Caco-2 (cell line): ENCODE measurements around the gene PSD4. TPM values are rescaled to one million over a fixed set of nuclear protein-coding genes. Genes with fewer than 3 reads are reported as not detected.
A peak's percentile ranks its signal among the peaks of the same experiment; 100 is the strongest.

Source experiments
- BruUV-seq: library from RNA; stranded (reverse); fragments of 400-500 nt; replicated peaks from 2 replicates; lab custom pipeline; 2021; lab: Mats Ljungman, UMichigan
- CTCF ChIA-PET: fragments of 300-600 bp; sonication (Branson Sonifier 250); formaldehyde crosslinking; loops from one replicate; lab custom pipeline; 2022; ENCODE audit warnings: antibody characterized with exemption; lab: Charles Lee
- POLR2A ChIA-PET: fragments of 300-600 bp; sonication (Branson Sonifier 250); formaldehyde crosslinking; loops from one replicate; lab custom pipeline; 2022; ENCODE audit warnings: antibody characterized with exemption; lab: Charles Lee
- DNase-seq, 2 experiments: peaks; one replicate each; pipeline versions ENCODE4 v3.0.0 to v3.0.0-alpha.2; 2020 to 2022
- H3K27me3 ChIP-seq: replicated peaks from 2 replicates; pipeline ENCODE4 v1.6.0; 2011; ENCODE audit warnings: low read length; ENCODE audit not compliant: control insufficient read depth, insufficient read depth
- H3K36me3 ChIP-seq: 2 replicates; pipeline ENCODE4 v1.5.1; 2011; ENCODE audit warnings: low read length; ENCODE audit not compliant: control insufficient read depth, insufficient read depth
- H3K4me1 ChIP-seq: fragments of 250-450 bp; sonication (Bioruptor Pico); 2 replicates; pipeline ENCODE4 v1.5.1; 2020; ENCODE audit warnings: mild to moderate bottlenecking
- H3K4me3 ChIP-seq: 2 replicates; pipeline ENCODE4 v1.5.1; 2011; ENCODE audit warnings: low read depth, mild to moderate bottlenecking, control low read depth, low read length
- H3K9me3 ChIP-seq: fragments of 250-450 bp; sonication (Bioruptor Pico); 2 replicates; pipeline ENCODE4 v1.5.1; 2020; ENCODE audit warnings: mild to moderate bottlenecking, moderate library complexity
- H3K27ac Mint-ChIP-seq: one replicate; pipeline ENCODE4 v1.8.0; 2022; ENCODE audit warnings: mixed read lengths; ENCODE audit not compliant: unreplicated experiment
- H3K27me3 Mint-ChIP-seq: one replicate; pipeline ENCODE4 v1.8.0; 2022; ENCODE audit warnings: mixed read lengths; ENCODE audit not compliant: insufficient read depth, unreplicated experiment
- H3K36me3 Mint-ChIP-seq: one replicate; pipeline ENCODE4 v1.8.0; 2022; ENCODE audit warnings: mild to moderate bottlenecking, mixed read lengths; ENCODE audit not compliant: insufficient read depth, unreplicated experiment
- H3K4me1 Mint-ChIP-seq: one replicate; pipeline ENCODE4 v1.8.0; 2022; ENCODE audit warnings: low read depth, mixed read lengths; ENCODE audit not compliant: unreplicated experiment
- H3K4me3 Mint-ChIP-seq: one replicate; pipeline ENCODE4 v1.8.0; 2022; ENCODE audit warnings: mild to moderate bottlenecking, moderate library complexity, mixed read lengths; ENCODE audit not compliant: unreplicated experiment
- H3K9me3 Mint-ChIP-seq: one replicate; pipeline ENCODE4 v1.8.0; 2022; ENCODE audit warnings: mixed read lengths; ENCODE audit not compliant: unreplicated experiment
- intact Hi-C: fragments of 100-400 bp; cut with micrococcal nuclease; formaldehyde crosslinking; loops from one replicate; pipeline ENCODE4 v1.10.0; 2022; ENCODE audit not compliant: unreplicated experiment
- total RNA-seq: library from RNA; stranded (reverse); gene quantifications from 2 replicates; pipeline ENCODE4 v1.2.3, GENCODE V29; 2022
- TF ChIP-seq, protein P1 (sequence below), 2 experiments: fragments of 200-600 bp in 1 of 2; IDR thresholded peaks; 1 replicate in 1 of 2; 2 replicates in 1 of 2; pipeline versions ENCODE4 v1.5.1 to v1.8.0; 2011 to 2022; ENCODE audit warnings: antibody characterized with exemption in 1 of 2, control low read depth in 1 of 2, inconsistent platforms in 1 of 2, low read depth in 1 of 2, low read length in 1 of 2, mild to moderate bottlenecking in 1 of 2, moderate library complexity in 1 of 2; ENCODE audit not compliant: insufficient read depth in 1 of 2, severe bottlenecking in 1 of 2, unreplicated experiment in 1 of 2

Gene PSD4
- total RNA-seq, 1 experiment from 2014 or later, result 18.7 TPM

DNA sequence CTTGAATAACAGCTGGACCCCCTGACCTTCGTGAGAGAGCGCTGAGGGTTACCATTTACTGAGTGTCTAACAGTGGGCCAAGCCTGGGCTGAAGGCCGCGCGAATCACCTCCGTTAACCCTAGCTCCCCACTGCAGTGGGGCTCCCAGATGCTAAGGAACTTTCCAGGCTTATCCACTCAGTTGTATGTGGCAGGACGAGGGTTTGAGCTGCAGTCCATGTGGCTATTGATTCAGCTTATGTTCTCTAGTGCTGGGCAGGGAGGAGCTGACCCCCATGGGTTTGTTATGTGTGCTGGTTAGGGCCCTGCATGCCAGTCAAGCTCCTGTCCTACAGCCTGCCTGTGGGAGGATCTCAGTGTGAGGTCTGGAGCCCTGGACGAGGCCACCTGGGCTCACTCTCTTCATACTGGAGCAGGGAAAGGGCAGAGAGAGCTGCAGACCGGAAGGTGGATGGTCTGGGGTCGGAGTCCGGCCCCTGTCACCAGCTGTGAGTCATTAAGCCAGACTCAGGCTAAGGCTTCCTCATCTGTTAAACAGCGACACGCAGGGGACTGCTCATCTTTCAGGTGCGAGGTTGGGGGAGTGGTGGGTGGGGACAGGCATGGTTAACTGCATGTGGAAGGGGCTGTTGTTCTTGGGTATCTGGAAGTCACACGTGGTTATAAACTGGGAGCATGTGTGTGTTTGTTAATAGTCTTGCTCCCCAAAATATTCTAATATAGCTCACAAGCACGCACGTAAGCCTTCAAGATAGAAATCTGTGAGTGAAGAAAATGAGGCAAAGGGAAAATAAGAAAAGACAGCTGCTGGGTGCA is 6.6 kb downstream of the PSD4 start:
- Mint-ChIP-seq H3K27me3 (no peaks in the 10 kb centered on the region), H3K4me1 (peaks cover 10% of the 10 kb centered on the region), H3K9me3 (no peaks in the 10 kb centered on the region), H3K27ac (peak overlapping the region; percentile 66), H3K4me3 (no peak overlapping the region), H3K36me3 (no peaks in the 10 kb centered on the region)
- Histone ChIP-seq H3K9me3 (no peaks in the 10 kb centered on the region), H3K27me3 (no peaks in the 10 kb centered on the region; the same call in 1 of the 2 replicates), H3K4me3 (no peak overlapping the region), H3K4me1 (peaks cover 31% of the 10 kb centered on the region), H3K36me3 (no peaks in the 10 kb centered on the region)
- BruUV-seq, result no TSS peak
- TF ChIP-seq, protein P1, sequence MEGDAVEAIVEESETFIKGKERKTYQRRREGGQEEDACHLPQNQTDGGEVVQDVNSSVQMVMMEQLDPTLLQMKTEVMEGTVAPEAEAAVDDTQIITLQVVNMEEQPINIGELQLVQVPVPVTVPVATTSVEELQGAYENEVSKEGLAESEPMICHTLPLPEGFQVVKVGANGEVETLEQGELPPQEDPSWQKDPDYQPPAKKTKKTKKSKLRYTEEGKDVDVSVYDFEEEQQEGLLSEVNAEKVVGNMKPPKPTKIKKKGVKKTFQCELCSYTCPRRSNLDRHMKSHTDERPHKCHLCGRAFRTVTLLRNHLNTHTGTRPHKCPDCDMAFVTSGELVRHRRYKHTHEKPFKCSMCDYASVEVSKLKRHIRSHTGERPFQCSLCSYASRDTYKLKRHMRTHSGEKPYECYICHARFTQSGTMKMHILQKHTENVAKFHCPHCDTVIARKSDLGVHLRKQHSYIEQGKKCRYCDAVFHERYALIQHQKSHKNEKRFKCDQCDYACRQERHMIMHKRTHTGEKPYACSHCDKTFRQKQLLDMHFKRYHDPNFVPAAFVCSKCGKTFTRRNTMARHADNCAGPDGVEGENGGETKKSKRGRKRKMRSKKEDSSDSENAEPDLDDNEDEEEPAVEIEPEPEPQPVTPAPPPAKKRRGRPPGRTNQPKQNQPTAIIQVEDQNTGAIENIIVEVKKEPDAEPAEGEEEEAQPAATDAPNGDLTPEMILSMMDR (IDR thresholded peaks at IDR 0.05; ENCODE audit: insufficient read depth in 1 of 2, low read depth in 1 of 2, low read length in 1 of 2, severe bottlenecking in 1 of 2, unreplicated experiment in 1 of 2), result peak in 1 of 2 experiments; percentile 37
- intact Hi-C loops, result loop anchor here (1.0 to 5.0 kb wide), 3 partner anchors 24 to 98 kb away; no protein-coding TSS in a partner anchor
- ChIA-PET POLR2A (interaction anchor here (0.7 to 0.8 kb wide), 2 partner anchors 19 to 24 kb away, joined by 3 read pairs; no protein-coding TSS in a partner anchor), CTCF (interaction anchor here (0.6 to 5.1 kb wide), 8 partner anchors 12 to 208 kb away, joined by 3 to 44 read pairs (median 9); no protein-coding TSS in a partner anchor)
- DNase-seq, result peak; percentile 64 to 77

DNA sequence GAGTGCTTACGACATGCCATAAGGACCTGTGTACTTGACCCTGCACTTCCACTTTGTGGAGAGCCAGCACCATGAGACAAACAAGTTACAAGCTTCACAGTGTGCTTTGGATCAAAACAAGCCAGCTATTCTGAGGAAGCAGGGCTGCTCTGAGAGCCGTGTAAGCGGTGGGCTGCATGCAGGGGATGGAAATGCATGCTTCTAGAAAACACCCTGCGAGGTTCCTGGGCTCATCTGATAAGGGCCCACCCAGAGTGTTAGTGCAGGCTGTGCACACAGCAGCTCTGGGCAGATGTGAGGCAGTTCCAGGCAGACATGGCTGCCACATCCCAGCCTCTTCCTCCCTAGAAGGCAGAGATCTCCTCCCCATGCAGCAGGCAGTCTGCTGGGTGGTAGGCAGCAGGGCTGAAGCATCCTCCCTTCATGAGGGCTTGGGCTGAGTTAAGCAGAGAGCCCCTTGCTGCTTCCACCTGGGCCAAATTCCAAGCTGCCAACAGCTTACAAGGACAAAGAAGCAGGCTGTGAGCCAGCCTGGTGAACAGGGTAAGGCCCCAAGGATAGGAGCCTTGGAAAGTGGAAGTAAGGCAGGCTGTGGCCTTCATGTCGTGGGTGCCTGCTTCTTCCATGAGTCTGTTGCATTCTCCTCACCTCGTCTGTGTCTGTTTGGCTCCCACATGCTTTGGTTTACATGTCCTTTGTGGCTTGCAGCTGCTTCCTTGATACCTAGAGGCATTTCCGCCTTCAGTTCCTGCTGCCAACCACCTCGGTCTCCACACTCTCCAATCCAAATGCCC is 7.7 kb downstream of the PSD4 start:
- Mint-ChIP-seq H3K36me3 (no peaks in the 10 kb centered on the region), H3K4me3 (no peak overlapping the region), H3K9me3 (no peaks in the 10 kb centered on the region), H3K4me1 (peaks cover 10% of the 10 kb centered on the region), H3K27me3 (no peaks in the 10 kb centered on the region), H3K27ac (no peak overlapping the region)
- no peaks in the 10 kb centered on the region; the same call in 1 of the 2 replicates for H3K27me3 ChIP-seq
- ChIA-PET POLR2A (interaction anchor here (0.8 kb wide), 1 partner anchor 18 kb away, joined by 3 read pairs; no protein-coding TSS in a partner anchor), CTCF (interaction anchor here (1.4 to 5.1 kb wide), 5 partner anchors 11 to 102 kb away, joined by 5 to 44 read pairs (median 14); no protein-coding TSS in a partner anchor)
- peaks cover 31% of the 10 kb centered on the region for H3K4me1 ChIP-seq
- no peak overlapping the region for H3K4me3 ChIP-seq
- DNase-seq, result no peak
- intact Hi-C loops, result loop anchor here (2.0 to 5.0 kb wide), 3 partner anchors 17 to 99 kb away; no protein-coding TSS in a partner anchor
- TF ChIP-seq, protein P1 (IDR thresholded peaks at IDR 0.05; ENCODE audit: insufficient read depth in 1 of 2, low read depth in 1 of 2, low read length in 1 of 2, severe bottlenecking in 1 of 2, unreplicated experiment in 1 of 2), result no peak
- H3K9me3 ChIP-seq, result no peaks in the 10 kb centered on the region
- BruUV-seq, result no TSS peak
- H3K36me3 ChIP-seq, result no peaks in the 10 kb centered on the region; the same call in 1 of the 2 replicates
